H1 (cell line): Measurements from ENCODE around the gene ITPR1. TPM values are rescaled to one million over a fixed set of nuclear protein-coding genes. Genes with fewer than 3 reads are reported as not detected.

ENCODE experiments used
- CTCF ChIA-PET: fragments of 300-600 bp; sonication (Branson Sonifier 250); formaldehyde crosslinking; loops from one replicate; lab custom pipeline; 2021; ENCODE audit not compliant: partially characterized antibody; lab: Charles Lee
- POLR2A ChIA-PET: fragments of 300-600 bp; sonication (Branson Sonifier 250); formaldehyde crosslinking; loops from one replicate; lab custom pipeline; 2021; ENCODE audit warnings: inconsistent platforms; ENCODE audit not compliant: partially characterized antibody; lab: Charles Lee
- DNase-seq, 2 experiments: peaks; one replicate each; pipeline versions ENCODE4 v3.0.0 to v3.0.0-alpha.2; 2010 to 2022; ENCODE audit warnings: low spot score in 2 of 2, low read depth in 1 of 2, mixed read lengths in 1 of 2
- FAIRE-seq: peaks from 2 replicates; lab custom pipeline; 2011; peaks lifted over from hg19 to GRCh38; lab: Jason Lieb, UNC
- H2AFZ ChIP-seq: 2 replicates; pipeline ENCODE4 v1.8.1; 2012; ENCODE audit warnings: low read length, inconsistent platforms
- H2AK5ac ChIP-seq: 2 replicates; pipeline ENCODE4 v1.6.1; 2013; ENCODE audit warnings: low read depth, low read length
- H2BK120ac ChIP-seq: replicated peaks from 2 replicates; pipeline ENCODE3; 2013; ENCODE audit warnings: low read depth, low read length, inconsistent platforms
- H2BK12ac ChIP-seq: 2 replicates; pipeline ENCODE4 v1.6.1; 2013; ENCODE audit warnings: low read depth, low read length
- H2BK15ac ChIP-seq: 2 replicates; pipeline ENCODE4 v1.6.1; 2013; ENCODE audit warnings: low read length
- H2BK20ac ChIP-seq: 2 replicates; pipeline ENCODE4 v1.6.1; 2013; ENCODE audit warnings: low read length
- H2BK5ac ChIP-seq: 2 replicates; pipeline ENCODE4 v1.6.1; 2013; ENCODE audit warnings: low read depth, low read length
- H3K14ac ChIP-seq: 2 replicates; pipeline ENCODE4 v1.6.1; 2013; ENCODE audit warnings: inconsistent platforms; ENCODE audit not compliant: insufficient read length
- H3K18ac ChIP-seq: 2 replicates; pipeline ENCODE4 v1.6.1; 2013; ENCODE audit warnings: low read length; ENCODE audit errors: extremely low read depth
- H3K23ac ChIP-seq: 2 replicates; pipeline ENCODE4 v1.6.1; 2013; ENCODE audit warnings: inconsistent platforms; ENCODE audit not compliant: insufficient read length
- H3K23me2 ChIP-seq: 2 replicates; pipeline ENCODE4 v1.6.1; 2013; ENCODE audit warnings: low read depth, low read length
- H3K27ac ChIP-seq: 2 replicates; pipeline ENCODE4 v1.6.1; 2011; ENCODE audit warnings: low read depth, low read length, inconsistent platforms
- H3K27me3 ChIP-seq, 4 experiments: replicated peaks in 1 of 4; 1 replicate in 1 of 4; 2 replicates in 3 of 4; pipeline versions ENCODE4 v1.6.1 to v1.8.1; 2011 to 2013; ENCODE audit warnings: low read length in 3 of 4, mild to moderate bottlenecking in 3 of 4, inconsistent platforms in 2 of 4, mixed read lengths in 2 of 4, moderate library complexity in 1 of 4; ENCODE audit not compliant: control insufficient read depth in 3 of 4, insufficient read depth in 3 of 4; ENCODE audit errors: extremely low read depth in 1 of 4
- H3K36me3 ChIP-seq, 4 experiments: 2 replicates each; pipeline versions ENCODE4 v1.6.1 to v1.8.1; 2011 to 2013; ENCODE audit warnings: mild to moderate bottlenecking in 4 of 4, low read length in 3 of 4, moderate library complexity in 2 of 4, control low read depth in 1 of 4, inconsistent platforms in 1 of 4; ENCODE audit not compliant: insufficient read depth in 4 of 4, control insufficient read depth in 2 of 4
- H3K4ac ChIP-seq: replicated peaks from 2 replicates; pipeline ENCODE3; 2013; ENCODE audit warnings: low read length, low read depth, mixed read lengths, inconsistent platforms; ENCODE audit not compliant: insufficient read length
- H3K4me1 ChIP-seq, 4 experiments: replicated peaks in 1 of 4; 1 replicate in 1 of 4; 2 replicates in 3 of 4; pipeline versions ENCODE4 v1.6.1 to v1.8.1; 2011 to 2013; ENCODE audit warnings: low read length in 3 of 4, inconsistent platforms in 2 of 4, mixed read lengths in 1 of 4; ENCODE audit not compliant: insufficient read depth in 4 of 4, control insufficient read depth in 3 of 4
- H3K4me2 ChIP-seq, 2 experiments: 2 replicates each; pipeline versions ENCODE4 v1.6.1 to v1.8.1; 2011 to 2013; ENCODE audit warnings: low read depth in 2 of 2, low read length in 2 of 2, control low read depth in 1 of 2, inconsistent platforms in 1 of 2, mild to moderate bottlenecking in 1 of 2; ENCODE audit not compliant: insufficient read depth in 1 of 2
- H3K4me3 ChIP-seq, 4 experiments: fragments of 200-600, 300-600 bp in 1 of 4; sonication (generic), shearing (Covaris generic), sonication (Bioruptor Twin) in 1 of 4; 2 replicates each; pipeline versions ENCODE4 v1.5.1 to v1.8.1; 2011 to 2016; ENCODE audit warnings: low read length in 4 of 4, low read depth in 3 of 4, control low read depth in 2 of 4, inconsistent platforms in 2 of 4, mild to moderate bottlenecking in 2 of 4, mixed read lengths in 1 of 4, moderate library complexity in 1 of 4; ENCODE audit not compliant: insufficient read depth in 2 of 4; ENCODE audit errors: extremely low read depth in 1 of 4
- H3K56ac ChIP-seq: replicated peaks from 2 replicates; pipeline ENCODE3; 2013; ENCODE audit warnings: low read depth, mild to moderate bottlenecking, mixed read lengths, low read length, inconsistent platforms; ENCODE audit not compliant: insufficient read length
- H3K79me1 ChIP-seq: 2 replicates; pipeline ENCODE4 v1.6.1; 2013; ENCODE audit warnings: low read depth, low read length, control low read depth
- H3K79me2 ChIP-seq, 2 experiments: 2 replicates each; pipeline versions ENCODE4 v1.6.1 to v1.8.1; 2012 to 2013; ENCODE audit warnings: low read length in 2 of 2, mild to moderate bottlenecking in 2 of 2, inconsistent platforms in 1 of 2; ENCODE audit not compliant: insufficient read depth in 2 of 2, control insufficient read depth in 1 of 2
- H3K9ac ChIP-seq, 4 experiments: replicated peaks in 1 of 4; 1 replicate in 1 of 4; 2 replicates in 3 of 4; pipeline versions ENCODE4 v1.6.1 to v1.8.1; 2011 to 2013; ENCODE audit warnings: low read depth in 3 of 4, low read length in 3 of 4, control low read depth in 2 of 4, mild to moderate bottlenecking in 2 of 4, moderate library complexity in 2 of 4, inconsistent platforms in 1 of 4; ENCODE audit errors: extremely low read depth in 1 of 4
- H3K9me3 ChIP-seq, 2 experiments: 2 replicates each; pipeline versions ENCODE4 v1.6.1 to v1.8.1; 2012 to 2013; ENCODE audit warnings: mild to moderate bottlenecking in 2 of 2, moderate library complexity in 2 of 2, control low read depth in 1 of 2, inconsistent platforms in 1 of 2, low read depth in 1 of 2, low read length in 1 of 2, mixed read lengths in 1 of 2; ENCODE audit not compliant: insufficient read depth in 2 of 2
- H4K20me1 ChIP-seq, 2 experiments: replicated peaks in 1 of 2; 2 replicates each; pipeline versions ENCODE3 to v1.8.1; 2011 to 2013; ENCODE audit warnings: inconsistent platforms in 2 of 2, low read length in 2 of 2, mild to moderate bottlenecking in 1 of 2; ENCODE audit not compliant: insufficient read depth in 2 of 2, control insufficient read depth in 1 of 2
- H4K5ac ChIP-seq: 2 replicates; pipeline ENCODE4 v1.6.1; 2013; ENCODE audit warnings: low read length, low read depth, mixed read lengths, inconsistent platforms; ENCODE audit not compliant: insufficient read length
- H4K8ac ChIP-seq: 2 replicates; pipeline ENCODE4 v1.8.0; 2013; ENCODE audit warnings: mild to moderate bottlenecking, moderate library complexity, low read length, inconsistent platforms; ENCODE audit not compliant: insufficient read depth; ENCODE audit errors: extremely low read depth
- H4K91ac ChIP-seq: replicated peaks from 2 replicates; pipeline ENCODE3; 2013; ENCODE audit warnings: low read length, mixed read lengths, inconsistent platforms; ENCODE audit not compliant: insufficient read length
- BCL11A ChIP-seq, 2 experiments: IDR thresholded peaks; one replicate each; pipeline ENCODE4 v1.6.1; 2011; ENCODE audit warnings: low read depth in 2 of 2, low read length in 2 of 2, mild to moderate bottlenecking in 2 of 2
- EP300 ChIP-seq, 2 experiments: IDR thresholded peaks; 1 replicate in 1 of 2; 2 replicates in 1 of 2; pipeline ENCODE4 v1.6.1; 2011 to 2012; ENCODE audit warnings: low read depth in 2 of 2, low read length in 2 of 2, mild to moderate bottlenecking in 2 of 2, borderline replicate concordance in 1 of 2, inconsistent platforms in 1 of 2, moderate library complexity in 1 of 2
- JUN ChIP-seq: IDR thresholded peaks from 2 replicates; pipeline ENCODE4 v1.6.1; 2011; ENCODE audit warnings: low read depth, mild to moderate bottlenecking, improper control_type of control experiment, low read length
- KDM5A ChIP-seq: fragments of 200-600 bp; IDR thresholded peaks from 2 replicates; pipeline ENCODE4 v1.7.1; 2012; ENCODE audit warnings: mild to moderate bottlenecking, low read length, inconsistent platforms, mixed read lengths
- WGBS, 2 experiments: shearing (Covaris generic) in 1 of 2; methylation state at CpG; one replicate each; pipeline versions ENCODE4 v1.1.6 to v1.1.7; 2013 to 2015; ENCODE audit warnings: low lambda C conversion rate in 2 of 2, mixed read lengths in 2 of 2, inconsistent platforms in 1 of 2, low coverage in 1 of 2, missing lambda C conversion rate in 1 of 2; ENCODE audit not compliant: insufficient replicate concordance in 2 of 2, insufficient coverage in 1 of 2, insufficient read length in 1 of 2; ENCODE audit errors: extremely low coverage in 1 of 2, missing lambda C conversion rate in 1 of 2; 5-methylcytosine and 5-hydroxymethylcytosine counted together
- polyA plus RNA-seq, 7 experiments: library from polyadenylated mRNA; depleted of rRNA in 3 of 7; stranded (reverse) in 5 of 7; unstranded in 2 of 7; fragments of >200 nt in 5 of 7; fragments of 200-250 nt in 2 of 7; gene quantifications; 1 replicate in 5 of 7; 2 replicates in 1 of 7; 4 replicates in 1 of 7; pipeline versions ENCODE4 v1.2.1 to v1.2.3, GENCODE V29; 2011 to 2013; ENCODE audit warnings: missing spikeins in 2 of 7, mixed read lengths in 2 of 7
- total RNA-seq: library from RNA; stranded (reverse); fragmentation: NEBNext Ultra II Directional; extraction: Animal tissue kit (Norgen Biotek cat#: 25700); gene quantifications from 2 replicates; pipeline ENCODE4 v1.2.1, GENCODE V29; 2021

The ITPR1 gene
- total and polyA plus RNA-seq, 2 of the 8 experiments (the other 6 are each of a cell fraction or from before 2014, with no cell fraction given), result 2.5 to 16.3 TPM

DNA sequence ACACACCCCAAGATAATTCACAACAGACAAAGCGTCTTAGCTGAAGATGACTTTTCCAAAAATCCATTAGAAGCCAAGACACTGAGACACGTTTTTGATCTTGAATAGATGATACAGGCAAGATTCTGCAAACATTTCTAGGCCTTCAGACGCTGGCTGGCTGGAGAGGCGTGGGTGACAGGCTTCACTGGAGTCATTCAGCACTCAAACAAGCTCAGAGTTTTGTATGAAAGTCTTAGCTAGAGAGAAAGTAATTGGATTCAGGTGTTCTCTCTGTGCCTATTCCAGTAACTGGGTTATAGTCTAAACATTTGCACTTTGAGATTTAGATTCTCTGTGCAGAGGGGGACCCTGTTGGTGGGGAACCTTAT is 338.4 kb downstream of the ITPR1 start:
- Histone ChIP-seq H3K9ac (no peak overlapping the region), H4K5ac (no peak overlapping the region), H2BK15ac (no peak overlapping the region), H2BK20ac (no peak overlapping the region), H2BK120ac (no peak overlapping the region), H4K20me1 (peaks cover 0 to 2% of the 10 kb centered on the region in 2 experiments), H3K79me1 (no peaks in the 10 kb centered on the region), H3K23ac (no peak overlapping the region), H3K4me2 (no peak overlapping the region), H3K36me3 (no peaks in the 10 kb centered on the region), H3K18ac (no peak overlapping the region), H3K27me3 (no peaks in the 10 kb centered on the region), H3K27ac (no peak overlapping the region), H3K79me2 (no peaks in the 10 kb centered on the region), H2BK5ac (no peak overlapping the region), H3K14ac (no peak overlapping the region), H4K91ac (no peak overlapping the region), H3K23me2 (no peaks in the 10 kb centered on the region), H2AFZ (no peak overlapping the region), H3K56ac (no peak overlapping the region), H3K4me3 (no peak overlapping the region), H2AK5ac (no peak overlapping the region), H4K8ac (no peak overlapping the region), H3K4ac (no peak overlapping the region), H3K4me1 (no peaks in the 10 kb centered on the region), H2BK12ac (no peak overlapping the region), H3K9me3 (no peaks in the 10 kb centered on the region)
- FAIRE-seq, result no peak
- CTCF ChIA-PET, result interaction anchor here (1.0 to 1.2 kb wide), 3 partner anchors 10 to 28 kb away, joined by 3 to 4 read pairs (median 3); no protein-coding TSS in a partner anchor
- TF ChIP-seq KDM5A, result no peak
- no peak for TF ChIP-seq JUN
- no peak for TF ChIP-seq EP300 (IDR thresholded peaks at IDR 0.05; ENCODE audit: borderline replicate concordance in 1 of 2, low read depth in 2 of 2, low read length in 2 of 2)
- TF ChIP-seq BCL11A (IDR thresholded peaks at IDR 0.05; ENCODE audit: low read depth in 2 of 2, low read length in 2 of 2), result no peak
- DNase-seq, result no peak
- POLR2A ChIA-PET, result no interaction called here
- WGBS, 2 experiments, result 89% methylated on average over 4 of the region's 4 CpGs; no CpG with 5 or more reads in 1 of the 2 experiments
